ENCODE measurements around the gene RASA1.

- TF ChIP-seq CTCF (conservative IDR thresholded peaks at IDR 0.05): no peak
- TF ChIP-seq ZFX (IDR thresholded peaks at IDR 0.05): no peak
Measured at GRCh38 chr5:87359106-87359505, 91.4 kb downstream of the RASA1 start.

Data from C4-2B (cell line).